ENCODE data around the gene CDC73. TPM values are rescaled to one million over a fixed set of nuclear protein-coding genes. Genes with fewer than 3 reads are reported as not detected.
A peak's percentile ranks its signal among the peaks of the same experiment; 100 is the strongest.

The CDC73 gene
- total RNA-seq, 2 experiments from 2014 or later, result 12.9 to 50.0 TPM

DNA sequence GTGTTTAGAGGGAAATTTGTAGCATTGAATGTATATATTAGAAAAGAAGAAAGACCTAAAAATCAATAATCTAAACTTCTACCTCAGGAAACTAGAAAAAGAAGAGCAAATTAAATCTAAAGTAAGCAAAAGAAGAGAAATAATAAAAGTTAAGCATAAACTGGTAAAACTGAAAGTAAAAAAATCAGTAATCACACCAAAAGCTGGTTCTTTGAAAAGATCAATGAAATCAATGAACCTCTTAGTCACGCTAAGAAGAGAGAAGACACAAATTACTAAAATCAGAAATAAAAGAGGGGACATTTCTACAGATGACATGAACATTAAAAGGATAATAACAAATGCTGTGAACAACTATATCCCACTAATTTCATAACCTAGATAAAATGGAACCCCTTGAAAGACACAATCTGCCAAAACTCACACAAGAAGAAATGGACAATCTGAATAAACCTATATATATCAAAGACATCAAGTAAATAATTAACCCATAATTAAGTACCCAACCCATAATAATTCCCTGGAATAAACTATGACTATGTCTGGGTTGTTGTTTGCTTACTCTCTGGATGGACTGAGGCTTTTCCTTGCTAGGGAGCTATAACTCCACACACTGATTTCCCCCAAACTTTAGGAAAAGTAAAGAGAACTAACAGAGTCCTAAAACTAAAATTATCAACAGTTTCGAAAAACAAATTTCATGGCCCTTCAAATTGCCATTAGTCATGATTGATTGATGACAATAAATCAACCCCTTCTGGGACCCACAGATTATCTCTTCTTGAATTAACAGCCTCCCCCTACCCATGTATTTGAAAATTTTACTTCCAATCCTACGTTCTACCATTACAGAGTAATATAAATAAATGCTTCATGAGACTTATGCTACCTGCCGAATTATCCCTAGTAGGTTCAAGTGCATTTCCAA lies 2.8 kb upstream of the CDC73 start:
- no peak for TF ChIP-seq EZH2phosphoT487 (IDR thresholded peaks at IDR 0.05; ENCODE audit: borderline replicate concordance, low read depth, low read length)
- TF ChIP-seq, protein P1, sequence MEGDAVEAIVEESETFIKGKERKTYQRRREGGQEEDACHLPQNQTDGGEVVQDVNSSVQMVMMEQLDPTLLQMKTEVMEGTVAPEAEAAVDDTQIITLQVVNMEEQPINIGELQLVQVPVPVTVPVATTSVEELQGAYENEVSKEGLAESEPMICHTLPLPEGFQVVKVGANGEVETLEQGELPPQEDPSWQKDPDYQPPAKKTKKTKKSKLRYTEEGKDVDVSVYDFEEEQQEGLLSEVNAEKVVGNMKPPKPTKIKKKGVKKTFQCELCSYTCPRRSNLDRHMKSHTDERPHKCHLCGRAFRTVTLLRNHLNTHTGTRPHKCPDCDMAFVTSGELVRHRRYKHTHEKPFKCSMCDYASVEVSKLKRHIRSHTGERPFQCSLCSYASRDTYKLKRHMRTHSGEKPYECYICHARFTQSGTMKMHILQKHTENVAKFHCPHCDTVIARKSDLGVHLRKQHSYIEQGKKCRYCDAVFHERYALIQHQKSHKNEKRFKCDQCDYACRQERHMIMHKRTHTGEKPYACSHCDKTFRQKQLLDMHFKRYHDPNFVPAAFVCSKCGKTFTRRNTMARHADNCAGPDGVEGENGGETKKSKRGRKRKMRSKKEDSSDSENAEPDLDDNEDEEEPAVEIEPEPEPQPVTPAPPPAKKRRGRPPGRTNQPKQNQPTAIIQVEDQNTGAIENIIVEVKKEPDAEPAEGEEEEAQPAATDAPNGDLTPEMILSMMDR (conservative IDR thresholded peaks at IDR 0.05; ENCODE audit: low read length), result no peak
- intact Hi-C loops (cut with micrococcal nuclease; ENCODE audit: unreplicated experiment), result no loop called here
- Histone ChIP-seq H3K9me2 (ENCODE audit: insufficient read depth, low read length) (no peaks in the 10 kb centered on the region), H2AFZ (ENCODE audit: low read length) (peak overlapping the region; percentile 75), H3K9me3 (ENCODE audit: low read length) (no peaks in the 10 kb centered on the region), H3K4me2 (ENCODE audit: low read length) (peak overlapping the region; percentile 35), H3K4me3 (ENCODE audit: low read depth, low read length, poor library complexity, severe bottlenecking) (no peak overlapping the region), H3K79me2 (ENCODE audit: insufficient read depth, low read depth, low read length) (peaks cover 18% of the 10 kb centered on the region), H3K36me3 (ENCODE audit: insufficient read depth, low read length) (0 out of 2 replicates have a peak, but pooled peaks cover 4% of the 10 kb centered on the region), H4K20me1 (ENCODE audit: insufficient read depth, low read length) (peaks cover 14% of the 10 kb centered on the region; the same call in 1 of the 2 replicates), H3K4me1 (ENCODE audit: insufficient read depth, low read length, poor library complexity, severe bottlenecking) (peaks cover 18% of the 10 kb centered on the region), H3K27ac (ENCODE audit: low read depth, low read length, poor library complexity, severe bottlenecking) (no peak overlapping the region)
- CTCF ChIA-PET (ENCODE audit: unreplicated experiment), result no interaction called here
- no peak for DNase-seq (ENCODE audit: low spot score)
- no TSS peak for BruUV-seq (replicated peaks)
- POLR2A ChIA-PET, result interaction anchor here (1.3 to 2.6 kb wide), 2 partner anchors 9 to 35 kb away, joined by 3 to 14 read pairs; no protein-coding TSS in a partner anchor

DNA sequence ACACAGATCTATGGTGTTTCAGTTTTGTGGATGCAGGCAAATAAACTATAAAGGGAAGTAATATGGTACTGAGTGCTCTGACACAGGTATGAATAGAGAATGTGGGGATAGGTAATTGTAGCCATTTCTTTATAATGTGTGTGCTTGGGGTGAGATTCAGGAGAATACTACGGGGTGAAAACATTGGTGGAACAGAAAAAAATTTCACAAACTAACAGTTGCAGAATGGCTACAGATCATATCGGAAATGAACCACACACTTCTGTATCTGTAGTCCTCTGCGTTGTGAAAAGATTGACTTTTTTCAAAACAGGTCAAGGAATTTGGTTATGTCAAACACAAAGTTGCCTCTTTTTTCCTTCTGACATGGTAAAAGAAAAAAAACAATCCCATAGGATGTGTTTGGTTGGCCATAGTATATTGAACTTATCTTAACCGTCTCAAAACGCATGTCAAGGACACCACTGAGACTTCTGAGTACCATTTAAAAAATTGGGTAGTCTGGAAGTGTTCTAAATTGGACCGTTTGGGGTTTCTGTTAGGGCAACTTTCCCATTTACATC lies 1.1 kb upstream of the CDC73 start:
- intact Hi-C loops (cut with micrococcal nuclease; ENCODE audit: unreplicated experiment), result loop anchor here (1.0 to 5.0 kb wide), 3 partner anchors 15 to 643 kb away; partner anchors contain the start of genes GLRX2 and RGS13
- TSS peak; percentile 98 for BruUV-seq (replicated peaks)
- H3K4me3 ChIP-seq (ENCODE audit: low read depth, low read length, poor library complexity, severe bottlenecking), result peak overlapping the region; percentile 92
- H3K4me1 ChIP-seq (ENCODE audit: insufficient read depth, low read length, poor library complexity, severe bottlenecking), result peaks cover 25% of the 10 kb centered on the region
- H3K36me3 ChIP-seq (ENCODE audit: insufficient read depth, low read length), result peaks cover 16% of the 10 kb centered on the region
- ChIA-PET CTCF (ENCODE audit: unreplicated experiment) (no interaction called here), POLR2A (interaction anchor here (0.6 to 2.6 kb wide), 5 partner anchors 10 to 1690 kb away, joined by 3 to 14 read pairs (median 3); partner anchors contain the start of gene GLRX2)
- peak overlapping the region; percentile 63 for H3K4me2 ChIP-seq (ENCODE audit: low read length)
- no peak overlapping the region for H3K27ac ChIP-seq (ENCODE audit: low read depth, low read length, poor library complexity, severe bottlenecking)
- TF ChIP-seq EZH2phosphoT487 (IDR thresholded peaks at IDR 0.05; ENCODE audit: borderline replicate concordance, low read depth, low read length), result no peak
- TF ChIP-seq, protein P1 (conservative IDR thresholded peaks at IDR 0.05; ENCODE audit: low read length), result no peak
- peaks cover 34% of the 10 kb centered on the region for H3K79me2 ChIP-seq (ENCODE audit: insufficient read depth, low read depth, low read length)
- peaks cover 14% of the 10 kb centered on the region; the same call in 1 of the 2 replicates for H4K20me1 ChIP-seq (ENCODE audit: insufficient read depth, low read length)
- H2AFZ ChIP-seq (ENCODE audit: low read length), result peak overlapping the region; percentile 70; the same call in 1 of the 2 replicates
- H3K9me3 ChIP-seq (ENCODE audit: low read length), result no peaks in the 10 kb centered on the region
- no peak for DNase-seq (ENCODE audit: low spot score)
- H3K9me2 ChIP-seq (ENCODE audit: insufficient read depth, low read length), result no peaks in the 10 kb centered on the region
